ENCODE data around the gene POU3F3.

The POU3F3 gene

GRCh38 chr2:104856086-104856972 lies 2.4 kb downstream of the POU3F3 start:
- no peak for TF ChIP-seq CTCF (IDR thresholded peaks at IDR 0.05; ENCODE audit: insufficient read depth, low read length, poor library complexity, severe bottlenecking)
- DNase-seq (ENCODE audit: extremely low read depth, insufficient read length): no peak
- peaks cover 2% of the 10 kb centered on the region; the same call in 1 of the 2 replicates for H3K27me3 ChIP-seq (replicated peaks; ENCODE audit: control insufficient read depth, insufficient read depth, low read length)
- H3K36me3 ChIP-seq (ENCODE audit: control insufficient read depth, insufficient read depth, low read length): no peaks in the 10 kb centered on the region
- no peak overlapping the region for H3K4me3 ChIP-seq (replicated peaks; ENCODE audit: low read depth, low read length)

GRCh38 chr2:104856973-104857261 lies 3.0 kb downstream of the POU3F3 start:
- TF ChIP-seq CTCF (IDR thresholded peaks at IDR 0.05; ENCODE audit: insufficient read depth, low read length, poor library complexity, severe bottlenecking): no peak
- H3K27me3 ChIP-seq (replicated peaks; ENCODE audit: control insufficient read depth, insufficient read depth, low read length): peaks cover 2% of the 10 kb centered on the region; the same call in 1 of the 2 replicates
- no peak for DNase-seq (ENCODE audit: extremely low read depth, insufficient read length)
- no peaks in the 10 kb centered on the region for H3K36me3 ChIP-seq (ENCODE audit: control insufficient read depth, insufficient read depth, low read length)
- H3K4me3 ChIP-seq (replicated peaks; ENCODE audit: low read depth, low read length): no peak overlapping the region

- Histone ChIP-seq H3K36me3 (ENCODE audit: control insufficient read depth, insufficient read depth, low read length) (no peaks in the 10 kb centered on the region), H3K4me3 (replicated peaks; ENCODE audit: low read depth, low read length) (no peak overlapping the region), H3K27me3 (replicated peaks; ENCODE audit: control insufficient read depth, insufficient read depth, low read length) (peaks cover 2% of the 10 kb centered on the region; the same call in 1 of the 2 replicates)
- TF ChIP-seq CTCF (IDR thresholded peaks at IDR 0.05; ENCODE audit: insufficient read depth, low read length, poor library complexity, severe bottlenecking): no peak
- no peak for DNase-seq (ENCODE audit: extremely low read depth, insufficient read length)
These were observed 3.5 kb downstream of the POU3F3 start for GRCh38 chr2:104857262-104858005.

- Histone ChIP-seq H3K36me3 (ENCODE audit: control insufficient read depth, insufficient read depth, low read length) (no peaks in the 10 kb centered on the region), H3K4me3 (replicated peaks; ENCODE audit: low read depth, low read length) (no peak overlapping the region), H3K27me3 (replicated peaks; ENCODE audit: control insufficient read depth, insufficient read depth, low read length) (0 out of 2 replicates have a peak, but pooled peaks cover 2% of the 10 kb centered on the region)
- no peak for TF ChIP-seq CTCF (IDR thresholded peaks at IDR 0.05; ENCODE audit: insufficient read depth, low read length, poor library complexity, severe bottlenecking)
- DNase-seq (ENCODE audit: extremely low read depth, insufficient read length): no peak
These were observed 4.4 kb downstream of the POU3F3 start for GRCh38 chr2:104858006-104858978.

GRCh38 chr2:104859291-104859765 lies 5.4 kb downstream of the POU3F3 start:
- no peaks in the 10 kb centered on the region for H3K36me3 ChIP-seq (ENCODE audit: control insufficient read depth, insufficient read depth, low read length)
- no peak overlapping the region for H3K4me3 ChIP-seq (replicated peaks; ENCODE audit: low read depth, low read length)
- no peak for DNase-seq (ENCODE audit: extremely low read depth, insufficient read length)
- TF ChIP-seq CTCF (IDR thresholded peaks at IDR 0.05; ENCODE audit: insufficient read depth, low read length, poor library complexity, severe bottlenecking): no peak
- no peaks in the 10 kb centered on the region for H3K27me3 ChIP-seq (replicated peaks; ENCODE audit: control insufficient read depth, insufficient read depth, low read length)

Data from GM06990 (cell line).